Rectal smooth muscle tissue (tissue), 1 donor: ENCODE results near the gene PLCD3.

Experiments used
- H3K27ac ChIP-seq: one replicate; pipeline ENCODE4 v1.7.0; 2013; ENCODE audit warnings: low read depth, low read length, inconsistent platforms
- H3K27me3 ChIP-seq: one replicate; pipeline ENCODE4 v1.7.0; 2013; ENCODE audit warnings: low read length; ENCODE audit not compliant: control insufficient read depth, insufficient read depth
- H3K36me3 ChIP-seq: one replicate; pipeline ENCODE4 v1.7.0; 2013; ENCODE audit warnings: low read length; ENCODE audit not compliant: control insufficient read depth, insufficient read depth
- H3K4me1 ChIP-seq: one replicate; pipeline ENCODE4 v1.7.0; 2013; ENCODE audit warnings: low read length; ENCODE audit not compliant: control insufficient read depth, insufficient read depth
- H3K4me3 ChIP-seq: one replicate; pipeline ENCODE4 v1.7.0; 2013; ENCODE audit warnings: low read length
- H3K9ac ChIP-seq: one replicate; pipeline ENCODE4 v1.7.0; 2013; ENCODE audit warnings: low read length

Gene PLCD3

GRCh38 chr17:45147581-45148182 is 15.4 kb upstream of the PLCD3 start:
- Histone ChIP-seq H3K27ac (peak overlapping the region; percentile 98), H3K36me3 (no peaks in the 10 kb centered on the region), H3K9ac (peak overlapping the region; percentile 95), H3K27me3 (no peaks in the 10 kb centered on the region), H3K4me3 (peak overlapping the region; percentile 91), H3K4me1 (peaks cover 21% of the 10 kb centered on the region)

GRCh38 chr17:45146890-45147580 is 14.7 kb upstream of the PLCD3 start:
- H3K9ac ChIP-seq, result peak overlapping the region; percentile 19
- peak overlapping the region; percentile 91 for H3K4me3 ChIP-seq
- H3K27me3 ChIP-seq, result no peaks in the 10 kb centered on the region
- H3K36me3 ChIP-seq, result no peaks in the 10 kb centered on the region
- H3K4me1 ChIP-seq, result peaks cover 21% of the 10 kb centered on the region
- H3K27ac ChIP-seq, result peak overlapping the region; percentile 98

DNA sequence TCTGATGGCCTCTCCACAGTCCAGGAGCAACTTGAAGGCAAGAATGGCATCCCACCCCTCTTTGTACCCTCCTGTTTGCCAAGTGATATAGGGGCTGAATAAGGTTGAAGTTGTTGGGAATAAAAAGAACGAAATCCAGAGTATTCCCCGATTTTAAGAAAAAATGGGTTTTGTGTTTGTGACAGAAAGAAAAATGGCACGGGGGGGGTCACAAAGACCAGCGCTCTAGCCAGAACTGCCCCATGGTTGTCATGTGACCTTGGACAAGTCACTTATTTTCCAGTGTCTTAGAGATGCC is 14.2 kb upstream of the PLCD3 start:
- H3K36me3 ChIP-seq, result no peaks in the 10 kb centered on the region
- H3K27ac ChIP-seq, result peak overlapping the region; percentile 98
- H3K9ac ChIP-seq, result no peak overlapping the region
- no peaks in the 10 kb centered on the region for H3K27me3 ChIP-seq
- H3K4me1 ChIP-seq, result peaks cover 18% of the 10 kb centered on the region
- H3K4me3 ChIP-seq, result peak overlapping the region; percentile 91

DNA sequence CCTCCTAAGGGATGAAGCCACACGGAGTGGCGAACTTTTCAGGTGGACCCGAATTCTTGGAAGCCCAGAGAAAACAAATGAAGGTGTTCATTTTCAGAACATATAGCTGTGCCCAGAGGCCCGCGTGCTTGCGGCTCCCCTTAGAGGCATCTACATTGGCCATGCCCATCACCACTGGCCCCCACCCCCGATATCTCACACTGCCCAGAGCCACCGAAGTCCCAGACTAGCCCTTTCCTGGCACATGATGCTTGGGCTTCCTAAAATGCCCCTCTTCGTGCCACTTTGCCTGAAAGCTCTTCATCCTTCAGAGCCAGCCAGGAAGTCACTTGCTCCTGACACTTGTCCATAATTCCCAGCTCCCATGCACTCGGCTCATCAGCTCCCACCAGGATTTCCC is 13.9 kb upstream of the PLCD3 start:
- peak overlapping the region; percentile 98 for H3K27ac ChIP-seq
- H3K4me3 ChIP-seq, result no peak overlapping the region
- H3K36me3 ChIP-seq, result no peaks in the 10 kb centered on the region
- H3K4me1 ChIP-seq, result peaks cover 14% of the 10 kb centered on the region
- H3K27me3 ChIP-seq, result no peaks in the 10 kb centered on the region
- H3K9ac ChIP-seq, result no peak overlapping the region

- Histone ChIP-seq H3K4me1 (peaks cover 13% of the 10 kb centered on the region), H3K9ac (peak overlapping the region; percentile 44), H3K4me3 (peak overlapping the region; percentile 60), H3K36me3 (no peaks in the 10 kb centered on the region), H3K27me3 (no peaks in the 10 kb centered on the region), H3K27ac (peak overlapping the region; percentile 93)
Observed at GRCh38 chr17:45145035-45145389, 12.7 kb upstream of the PLCD3 start.

DNA sequence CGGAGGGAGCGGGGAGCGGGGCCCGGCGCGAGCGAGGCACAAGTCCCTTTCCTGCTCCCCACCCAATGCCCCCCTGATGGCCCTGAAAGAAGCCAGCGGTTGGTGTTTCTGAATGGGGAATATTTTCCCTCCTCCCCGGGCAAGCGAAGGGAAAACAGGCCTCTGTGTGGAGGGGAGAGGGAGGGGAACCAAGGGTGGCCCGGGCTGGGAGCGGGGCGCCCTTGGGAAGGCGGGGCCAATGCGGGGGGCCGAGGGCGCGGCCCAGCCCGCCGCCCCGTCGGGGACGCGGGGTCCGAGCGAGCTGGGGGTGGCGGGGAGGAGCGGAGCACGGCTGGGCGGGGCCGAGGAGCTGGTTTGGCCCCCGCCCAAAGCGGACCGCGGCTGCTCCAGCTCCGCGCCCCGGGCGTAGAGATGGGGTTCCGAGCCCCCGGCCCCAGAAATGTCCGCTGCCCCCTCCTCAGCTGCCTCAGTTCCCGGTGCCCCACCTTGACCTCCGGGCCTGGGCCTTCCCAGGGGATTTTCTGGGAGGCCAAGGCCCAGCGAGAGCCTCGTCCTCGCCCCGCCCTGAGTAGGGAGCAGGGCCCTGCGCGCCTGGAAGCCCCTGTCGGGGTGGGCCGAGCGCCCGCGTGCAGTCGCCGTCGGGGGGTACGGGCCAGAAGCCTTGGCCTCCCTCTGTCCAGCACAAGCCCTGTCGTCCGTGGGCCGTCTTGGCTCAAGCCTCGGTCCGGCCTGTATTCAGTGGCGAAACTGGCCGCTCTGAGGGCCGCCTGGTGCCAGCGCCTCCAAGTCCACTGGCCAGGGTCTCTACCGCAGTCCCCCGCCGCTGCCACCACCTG is 12.1 kb upstream of the PLCD3 start:
- Histone ChIP-seq H3K27ac (peak overlapping the region; percentile 93), H3K27me3 (no peaks in the 10 kb centered on the region), H3K9ac (peak overlapping the region; percentile 44), H3K4me1 (peaks cover 13% of the 10 kb centered on the region), H3K4me3 (peak overlapping the region; percentile 60), H3K36me3 (peaks cover 2% of the 10 kb centered on the region)

- Histone ChIP-seq H3K27ac (peak overlapping the region; percentile 93), H3K4me3 (peak overlapping the region; percentile 60), H3K4me1 (peaks cover 13% of the 10 kb centered on the region), H3K36me3 (peaks cover 2% of the 10 kb centered on the region), H3K9ac (peak overlapping the region; percentile 46), H3K27me3 (no peaks in the 10 kb centered on the region)
Observed at GRCh38 chr17:45143767-45144198, 11.5 kb upstream of the PLCD3 start.

- peak overlapping the region; percentile 46 for H3K9ac ChIP-seq
- H3K27ac ChIP-seq, result peak overlapping the region; percentile 93
- H3K36me3 ChIP-seq, result peaks cover 2% of the 10 kb centered on the region
- peak overlapping the region; percentile 60 for H3K4me3 ChIP-seq
- H3K27me3 ChIP-seq, result no peaks in the 10 kb centered on the region
- peaks cover 13% of the 10 kb centered on the region for H3K4me1 ChIP-seq
Observed at GRCh38 chr17:45143094-45143670, 10.9 kb upstream of the PLCD3 start.

DNA sequence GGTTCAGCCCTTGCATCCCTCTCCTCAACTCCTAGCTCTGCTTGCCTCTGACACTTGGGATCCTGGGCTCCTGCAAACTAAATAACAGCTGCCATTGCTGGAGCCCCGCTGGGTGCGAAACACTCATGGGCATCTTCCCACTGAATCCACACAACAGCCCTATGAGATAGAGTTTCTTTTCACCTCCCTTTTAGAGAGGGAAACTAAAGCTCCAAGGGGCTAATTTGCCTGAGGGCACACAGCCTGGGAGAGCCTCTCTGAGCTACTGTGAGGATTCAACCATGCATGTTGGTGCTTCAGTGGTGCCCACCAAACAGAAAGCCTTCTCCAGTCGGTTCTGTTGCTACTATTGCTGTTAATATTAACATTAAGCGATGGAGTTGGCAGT is 7.2 kb upstream of the PLCD3 start:
- Histone ChIP-seq H3K27me3 (no peaks in the 10 kb centered on the region), H3K27ac (no peak overlapping the region), H3K4me1 (peaks cover 5% of the 10 kb centered on the region), H3K9ac (no peak overlapping the region), H3K36me3 (peaks cover 2% of the 10 kb centered on the region), H3K4me3 (no peak overlapping the region)

DNA sequence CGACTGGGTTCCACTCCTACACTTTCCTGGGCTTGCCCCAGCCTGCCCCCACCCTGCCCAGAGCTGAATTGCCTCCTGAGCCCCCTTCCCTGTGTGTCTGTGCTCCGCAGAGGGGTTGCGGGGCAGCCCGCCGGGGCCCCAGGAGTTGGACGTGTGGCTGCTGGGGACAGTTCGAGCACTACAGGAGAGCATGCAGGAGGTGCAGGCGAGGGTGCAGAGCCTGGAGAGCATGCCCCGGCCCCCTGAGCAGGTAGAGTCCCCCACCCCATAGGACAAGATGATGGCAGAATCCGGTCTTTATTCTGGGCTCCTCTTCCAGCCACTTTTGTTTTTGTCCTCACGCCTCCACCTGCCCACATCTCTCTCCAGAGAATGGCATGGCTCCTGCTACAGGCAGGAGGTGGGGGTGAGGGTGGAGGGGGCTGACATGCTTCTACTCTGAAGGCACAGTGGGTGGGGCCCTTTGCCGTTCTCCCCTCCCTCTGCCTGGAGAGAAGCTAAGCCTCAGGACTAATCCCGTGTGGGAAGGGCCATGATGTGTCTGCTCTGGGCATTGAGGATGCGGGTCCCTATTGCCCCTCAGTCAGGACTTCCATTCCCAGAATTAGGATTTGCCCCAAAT is 6.7 kb upstream of the PLCD3 start:
- Histone ChIP-seq H3K9ac (no peak overlapping the region), H3K36me3 (peaks cover 2% of the 10 kb centered on the region), H3K4me3 (no peak overlapping the region), H3K27ac (no peak overlapping the region), H3K27me3 (no peaks in the 10 kb centered on the region), H3K4me1 (peaks cover 4% of the 10 kb centered on the region)

DNA sequence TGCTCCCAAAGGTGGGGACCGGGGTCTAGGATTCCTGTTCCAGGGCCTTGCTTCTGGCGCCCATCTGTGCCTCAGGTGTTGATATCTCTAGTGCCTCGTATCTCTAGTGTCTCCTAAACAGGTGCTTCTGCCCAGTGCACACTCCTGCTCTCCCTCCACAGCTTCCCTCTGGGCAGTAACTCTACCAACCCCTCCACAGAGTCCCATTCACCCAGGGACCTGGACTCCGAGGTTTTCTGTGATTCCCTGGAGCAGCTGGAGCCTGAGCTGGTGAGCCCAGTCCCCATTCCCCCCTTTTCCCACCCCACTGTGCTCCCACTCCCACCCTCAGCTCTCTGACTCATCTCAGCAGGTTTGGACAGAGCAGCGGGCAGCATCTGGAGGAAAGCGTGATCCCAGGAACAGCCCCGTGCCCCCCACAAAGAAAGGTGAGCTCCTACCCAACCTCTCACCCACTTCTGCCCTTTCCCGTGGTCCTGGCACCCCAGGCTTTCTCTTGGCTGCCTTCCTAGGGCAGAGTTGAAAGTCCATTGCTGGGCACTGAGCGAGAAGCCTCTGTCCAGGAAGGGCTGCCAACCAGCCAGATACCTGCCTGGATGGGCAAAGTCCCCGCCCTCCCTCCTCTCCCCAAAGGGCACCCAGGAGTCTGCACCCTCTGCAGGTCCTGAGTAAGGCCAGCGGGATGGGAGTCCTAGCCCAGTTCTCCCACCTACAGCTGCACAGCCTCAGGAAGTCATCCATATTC is 5.4 kb upstream of the PLCD3 start:
- H3K4me3 ChIP-seq, result no peak overlapping the region
- H3K9ac ChIP-seq, result no peak overlapping the region
- peaks cover 2% of the 10 kb centered on the region for H3K36me3 ChIP-seq
- no peaks in the 10 kb centered on the region for H3K4me1 ChIP-seq
- no peak overlapping the region for H3K27ac ChIP-seq
- no peaks in the 10 kb centered on the region for H3K27me3 ChIP-seq
